HepG2 (cell line): ENCODE measurements around the gene INTS4. TPM values are rescaled to one million over a fixed set of nuclear protein-coding genes. Genes with fewer than 3 reads are reported as not detected.

Experiments
- ARHGAP35 ChIP-seq: sonication (generic); formaldehyde crosslinking; IDR thresholded peaks from 2 replicates; pipeline ENCODE4 v1.9.0; 2022; ENCODE audit warnings: mild to moderate bottlenecking, inconsistent platforms, moderate library complexity, missing genetic modification reagents, borderline replicate concordance
- ETS1 ChIP-seq: sonication (generic); formaldehyde crosslinking; IDR thresholded peaks from 2 replicates; pipeline ENCODE4 v1.4.0; 2020; ENCODE audit warnings: missing genetic modification reagents
- HDAC1 ChIP-seq: sonication (generic); formaldehyde crosslinking; IDR thresholded peaks from 2 replicates; pipeline ENCODE4 v1.5.1; 2020; ENCODE audit warnings: mild to moderate bottlenecking, missing genetic modification reagents
- HDAC2 ChIP-seq: sonication (generic); formaldehyde crosslinking; IDR thresholded peaks from 2 replicates; pipeline ENCODE4 v1.4.0; 2020; ENCODE audit warnings: missing genetic modification reagents
- MEIS1 ChIP-seq: sonication (generic); formaldehyde crosslinking; IDR thresholded peaks from 2 replicates; pipeline ENCODE4 v1.9.0; 2021; ENCODE audit warnings: mild to moderate bottlenecking, missing genetic modification reagents, moderate library complexity, borderline replicate concordance
- PCBP1 ChIP-seq: fragments of 200-400 bp; formaldehyde crosslinking; IDR thresholded peaks from 2 replicates; pipeline ENCODE4 v1.6.1; 2017; ENCODE audit warnings: mild to moderate bottlenecking, low read depth, low read length, borderline replicate concordance
- RXRB ChIP-seq: IDR thresholded peaks from 2 replicates; pipeline ENCODE4 v1.6.1; 2016; ENCODE audit warnings: borderline replicate concordance, missing genetic modification reagents, missing compliant biosample characterization
- SAP130 ChIP-seq: IDR thresholded peaks from 2 replicates; pipeline ENCODE4 v1.6.1; 2016; ENCODE audit warnings: low read depth
- U2AF2 ChIP-seq: fragments of 200-400 bp; formaldehyde crosslinking; IDR thresholded peaks from 2 replicates; pipeline ENCODE4 v1.6.1; 2017; ENCODE audit warnings: low read depth, mild to moderate bottlenecking, low read length
- ZBTB14 ChIP-seq: sonication (generic); formaldehyde crosslinking; IDR thresholded peaks from 2 replicates; pipeline ENCODE4 v1.4.0; 2020; ENCODE audit warnings: missing genetic modification reagents
- ZBTB49 ChIP-seq: sonication (generic); formaldehyde crosslinking; IDR thresholded peaks from 2 replicates; pipeline ENCODE4 v1.4.0; 2020; ENCODE audit warnings: missing genetic modification reagents, borderline replicate concordance
- ZKSCAN5 ChIP-seq: sonication (generic); formaldehyde crosslinking; IDR thresholded peaks from 2 replicates; pipeline ENCODE4 v1.5.1; 2020; ENCODE audit warnings: mild to moderate bottlenecking, missing genetic modification reagents
- ZNF230 ChIP-seq: sonication (generic); formaldehyde crosslinking; IDR thresholded peaks from 2 replicates; pipeline ENCODE4 v1.4.0; 2020; ENCODE audit warnings: mild to moderate bottlenecking, missing genetic modification reagents
- ZNF646 ChIP-seq: sonication (generic); formaldehyde crosslinking; IDR thresholded peaks from 2 replicates; pipeline ENCODE4 v1.9.0; 2021; ENCODE audit warnings: mild to moderate bottlenecking, missing genetic modification reagents
- ZNF678 ChIP-seq: sonication (generic); formaldehyde crosslinking; IDR thresholded peaks from 2 replicates; pipeline ENCODE4 v1.4.0; 2020; ENCODE audit warnings: mild to moderate bottlenecking, missing genetic modification reagents
- ZNF781 ChIP-seq: sonication (generic); formaldehyde crosslinking; IDR thresholded peaks from 2 replicates; pipeline ENCODE4 v1.5.1; 2020; ENCODE audit warnings: borderline replicate concordance, mild to moderate bottlenecking, missing genetic modification reagents; ENCODE audit errors: not compliant biosample characterization
- ZSCAN29 ChIP-seq: sonication (generic); formaldehyde crosslinking; conservative IDR thresholded peaks from 2 replicates; pipeline ENCODE4 v1.4.0; 2020; ENCODE audit warnings: mild to moderate bottlenecking, missing genetic modification reagents
- polyA plus RNA-seq, 8 experiments: library from polyadenylated mRNA; depleted of rRNA in 3 of 8; stranded (reverse) in 7 of 8; unstranded in 1 of 8; fragments of >200 nt; fragmentation: Illumina TruSeq in 4 of 8; extraction: Trizol in 4 of 8; gene quantifications; 2 replicates each; pipeline versions ENCODE4 v1.2.1 to v1.2.3, GENCODE V29; 2011 to 2016; ENCODE audit warnings: low read depth in 4 of 8, missing spikeins in 1 of 8, mixed read lengths in 1 of 8; ENCODE audit not compliant: insufficient read depth in 1 of 8
- total RNA-seq, 5 experiments: library from RNA; depleted of rRNA; stranded (reverse); fragments of >200 nt; fragmentation: Illumina TruSeq; extraction: Trizol; gene quantifications; 2 replicates each; pipeline ENCODE4 v1.2.3, GENCODE V29; 2016; ENCODE audit warnings: low read depth in 1 of 5

Gene INTS4
- total and polyA plus RNA-seq, 2 of the 13 experiments (the other 11 are each of a cell fraction or from before 2014, with no cell fraction given), result 37.3 to 44.8 TPM

- TF ChIP-seq MEIS1 (CRISPR knock-in tag) (peak; percentile 42; the same call in 1 of the 2 replicates), HDAC1 (peak; percentile 88), ZNF678 (CRISPR knock-in tag) (no peak), ARHGAP35 (CRISPR knock-in tag) (no peak; the same call in 1 of the 2 replicates), PCBP1 (0 out of 2 replicates have a peak, but pooled peaks have one; percentile 18), U2AF2 (no peak), ETS1 (CRISPR knock-in tag) (no peak), ZSCAN29 (peak; percentile 97), ZBTB14 (no peak), RXRB (CRISPR knock-in tag) (0 out of 2 replicates have a peak, but pooled peaks have one; percentile 48), SAP130 (CRISPR knock-in tag) (peak; percentile 94), ZNF230 (peak; percentile 73; the same call in 1 of the 2 replicates), ZNF646 (no peak), HDAC2 (peak; percentile 65), ZBTB49 (CRISPR knock-in tag) (no peak), ZNF781 (CRISPR knock-in tag) (no peak), ZKSCAN5 (CRISPR knock-in tag) (no peak)
Measured at GRCh38 chr11:77994434-77995362, at the start of gene INTS4 (continued).
